AG09319 (cell line): ENCODE measurements around the gene SEL1L3.

Experiments used
- DNase-seq: peaks from one replicate; pipeline ENCODE4 v3.0.0-alpha.2; 2010; ENCODE audit warnings: low read depth; ENCODE audit errors: extremely low read depth
- TF ChIP-seq, protein P1 (sequence below): IDR thresholded peaks from 2 replicates; pipeline ENCODE4 v1.5.1; 2011; ENCODE audit warnings: low read depth, mild to moderate bottlenecking, inconsistent platforms, low read length, moderate library complexity

The SEL1L3 gene

DNA sequence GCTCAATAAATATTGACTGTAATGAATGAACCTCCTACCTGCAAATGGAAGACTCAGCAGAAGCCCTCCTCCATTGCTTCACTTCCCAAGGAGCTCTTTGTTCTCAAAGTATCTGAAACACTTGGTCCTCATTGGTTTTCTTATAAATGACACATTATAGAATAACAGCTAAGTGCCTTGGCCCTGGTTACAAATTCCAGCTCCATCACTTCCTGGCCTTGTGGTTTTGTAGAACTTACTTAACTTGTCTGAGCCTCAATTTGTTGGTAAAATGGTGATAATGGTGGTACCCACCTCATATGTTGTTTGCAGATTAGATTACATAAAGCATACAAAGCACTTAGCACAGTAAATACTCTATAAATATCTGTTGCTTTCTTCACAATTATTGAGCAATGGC is 26.0 kb upstream of the SEL1L3 start:
- DNase-seq: no peak
- TF ChIP-seq, protein P1, sequence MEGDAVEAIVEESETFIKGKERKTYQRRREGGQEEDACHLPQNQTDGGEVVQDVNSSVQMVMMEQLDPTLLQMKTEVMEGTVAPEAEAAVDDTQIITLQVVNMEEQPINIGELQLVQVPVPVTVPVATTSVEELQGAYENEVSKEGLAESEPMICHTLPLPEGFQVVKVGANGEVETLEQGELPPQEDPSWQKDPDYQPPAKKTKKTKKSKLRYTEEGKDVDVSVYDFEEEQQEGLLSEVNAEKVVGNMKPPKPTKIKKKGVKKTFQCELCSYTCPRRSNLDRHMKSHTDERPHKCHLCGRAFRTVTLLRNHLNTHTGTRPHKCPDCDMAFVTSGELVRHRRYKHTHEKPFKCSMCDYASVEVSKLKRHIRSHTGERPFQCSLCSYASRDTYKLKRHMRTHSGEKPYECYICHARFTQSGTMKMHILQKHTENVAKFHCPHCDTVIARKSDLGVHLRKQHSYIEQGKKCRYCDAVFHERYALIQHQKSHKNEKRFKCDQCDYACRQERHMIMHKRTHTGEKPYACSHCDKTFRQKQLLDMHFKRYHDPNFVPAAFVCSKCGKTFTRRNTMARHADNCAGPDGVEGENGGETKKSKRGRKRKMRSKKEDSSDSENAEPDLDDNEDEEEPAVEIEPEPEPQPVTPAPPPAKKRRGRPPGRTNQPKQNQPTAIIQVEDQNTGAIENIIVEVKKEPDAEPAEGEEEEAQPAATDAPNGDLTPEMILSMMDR: no peak

- DNase-seq: no peak
- TF ChIP-seq, protein P1: no peak
Observed at GRCh38 chr4:25884031-25884782, 21.4 kb upstream of the SEL1L3 start.

DNA sequence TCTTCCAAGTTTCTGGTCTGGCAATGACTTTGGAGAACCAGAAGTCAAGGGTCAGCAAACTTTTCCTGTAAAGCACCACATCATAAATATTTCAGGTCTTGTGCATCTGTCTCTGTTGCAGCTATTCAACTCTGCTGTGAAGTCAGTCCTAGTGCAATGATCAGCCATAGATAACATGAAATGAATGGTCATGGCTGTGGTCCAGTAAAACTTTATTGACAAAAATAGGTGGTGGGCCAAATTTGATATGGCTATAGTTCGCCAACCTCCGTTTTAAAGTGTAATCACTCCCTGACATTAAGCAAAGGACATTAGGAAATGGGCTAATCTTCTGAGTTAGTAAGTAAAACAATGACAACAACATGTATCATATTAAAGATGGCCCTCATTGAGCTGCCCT is 20.8 kb upstream of the SEL1L3 start:
- no peak for DNase-seq
- TF ChIP-seq, protein P1: no peak

DNA sequence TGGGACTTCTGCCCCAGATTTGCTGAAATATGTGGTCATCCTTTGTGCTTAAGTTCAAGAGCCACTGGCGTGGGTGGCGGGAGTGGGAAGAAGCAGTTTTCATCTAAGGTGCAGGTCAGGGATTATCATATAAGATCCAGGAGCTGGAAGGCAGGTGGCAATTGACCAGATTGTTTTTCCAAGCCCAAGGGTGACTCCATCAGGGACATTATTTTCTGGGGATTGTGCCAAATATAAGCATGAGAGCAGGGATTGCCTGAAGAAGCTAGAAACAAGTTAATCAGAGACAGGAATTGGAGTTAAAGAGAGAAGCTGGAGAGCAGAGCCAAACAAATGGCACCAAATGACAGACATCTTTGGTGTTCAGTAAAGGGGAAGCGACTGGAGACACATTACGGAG is 19.4 kb upstream of the SEL1L3 start:
- DNase-seq: no peak
- TF ChIP-seq, protein P1: no peak

DNA sequence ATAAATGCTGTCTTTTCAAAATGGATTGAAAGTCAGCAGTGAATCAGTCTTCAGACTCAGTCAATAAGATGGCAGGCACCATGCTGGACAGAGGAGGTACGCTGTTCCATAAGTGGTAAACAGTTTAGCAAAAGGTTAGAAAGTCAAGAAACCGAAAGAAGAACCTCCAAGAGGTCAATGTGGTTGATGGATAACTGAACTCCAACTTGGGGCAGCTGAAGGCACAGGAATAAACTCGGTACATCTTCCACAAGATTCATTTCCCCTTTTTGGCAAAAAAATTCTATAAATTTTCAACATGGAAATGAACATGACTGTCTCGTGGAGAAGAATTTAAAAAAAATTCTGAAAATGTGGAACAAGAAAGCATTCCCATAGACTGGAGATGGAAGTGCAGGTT is 18.4 kb upstream of the SEL1L3 start:
- DNase-seq: no peak
- TF ChIP-seq, protein P1: no peak

DNA sequence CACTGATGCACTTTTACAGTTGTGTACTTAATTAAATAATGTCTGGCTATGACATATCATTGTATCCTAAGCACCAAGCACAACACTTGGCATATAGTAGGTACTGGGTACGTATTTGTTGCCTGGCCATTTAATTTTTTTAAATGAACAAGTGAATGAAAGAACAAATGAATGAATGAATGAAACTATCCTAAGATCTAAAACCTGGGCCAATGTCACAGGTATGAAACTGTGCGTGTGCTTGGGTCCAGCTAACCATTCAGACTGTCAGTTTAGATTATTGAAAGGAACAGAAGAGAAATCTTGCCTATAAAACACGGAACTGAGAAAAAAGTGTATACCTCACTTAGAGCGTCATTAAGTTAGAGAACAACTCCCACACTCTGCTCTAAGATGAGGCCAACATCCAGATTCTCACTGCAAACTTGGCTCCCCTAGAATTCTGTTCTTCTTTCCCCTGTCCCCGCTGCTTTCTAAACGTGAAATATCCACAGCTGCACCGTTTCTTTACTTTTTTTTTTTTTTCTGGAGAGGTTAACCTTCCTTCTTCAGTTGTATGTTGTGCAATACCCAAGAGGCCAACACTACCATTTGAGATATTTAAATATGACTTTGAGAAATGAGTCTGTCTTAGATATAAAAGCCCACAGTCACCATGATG is 17.3 kb upstream of the SEL1L3 start:
- TF ChIP-seq, protein P1: no peak
- DNase-seq: no peak

DNA sequence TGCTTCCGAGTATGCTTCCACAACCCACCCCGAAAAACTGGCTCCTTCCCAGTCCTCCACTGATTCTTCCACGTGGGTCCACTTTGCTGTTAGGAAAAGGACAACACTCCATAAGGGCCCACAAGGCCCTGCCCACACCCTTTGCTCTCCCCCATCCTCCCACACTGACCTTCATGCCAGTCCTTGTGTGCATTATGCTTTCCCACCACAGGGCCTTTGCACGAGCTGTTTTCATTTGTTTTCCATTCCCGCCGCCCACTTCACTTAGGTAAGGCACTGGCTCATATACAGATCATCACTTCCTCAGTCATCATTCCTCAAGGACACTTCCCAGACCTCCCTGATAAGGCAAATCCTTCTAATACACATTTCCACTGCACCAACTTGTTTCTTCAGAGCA is 16.8 kb upstream of the SEL1L3 start:
- TF ChIP-seq, protein P1: no peak
- DNase-seq: no peak
